HS-27A (cell line): ENCODE data around the gene ASF1A.
A peak's percentile ranks its signal among the peaks of the same experiment; 100 is the strongest.
"Not testable (repeated sequence)": the region's sequence is repeated elsewhere in the genome, so short reads cannot be mapped to it uniquely, and the experiment has no call there.

Source experiments
- DNase-seq: peaks from one replicate; pipeline ENCODE4 v3.0.0-alpha.2; 2012; ENCODE audit warnings: low read depth, missing footprints

Gene ASF1A

DNA sequence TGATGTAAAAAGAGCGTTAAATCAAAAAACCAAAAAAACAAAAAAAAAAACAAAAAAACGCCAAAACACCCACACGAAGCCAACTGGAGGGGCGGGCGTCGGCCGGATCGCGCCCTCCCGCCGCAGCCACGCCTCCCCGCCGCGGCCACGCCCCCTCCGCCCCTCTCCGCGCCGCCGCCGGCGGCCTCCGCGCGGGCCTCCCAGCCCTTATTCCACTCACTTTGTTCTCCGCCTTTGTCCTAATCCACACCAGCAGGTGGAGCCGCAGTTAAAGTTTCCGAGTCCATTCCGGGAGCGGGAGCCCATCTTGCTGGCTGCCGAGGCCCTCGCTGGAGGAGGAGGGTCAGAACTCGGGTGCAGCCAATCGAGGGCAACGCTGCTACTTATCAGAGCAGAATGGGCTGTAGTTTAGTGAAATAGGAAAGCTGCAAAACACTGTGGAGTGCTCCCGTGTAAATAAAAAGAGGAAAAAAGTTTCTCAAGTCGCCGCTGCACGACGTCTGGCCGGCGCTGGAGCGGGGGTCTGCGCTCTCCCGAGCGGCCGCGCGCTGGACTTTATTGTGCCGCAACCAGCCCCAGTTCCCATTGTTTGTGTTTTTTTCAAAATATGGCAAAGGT is at the start of gene ASF1A:
Gene ASF1A, plus strand, starts transcription at position 346 of the 618 bp plus-strand sequence. Its CDS starts 262 bp downstream, at position 608.
- peak; percentile 99 for DNase-seq

- no peak for DNase-seq
Measured at GRCh38 chr6:118844915-118845314, 49.0 kb upstream of the ASF1A start.

GRCh38 chr6:118853408-118853807 is 40.5 kb upstream of the ASF1A start:
- no peak for DNase-seq

GRCh38 chr6:118856301-118856700 is 37.7 kb upstream of the ASF1A start:
- no peak for DNase-seq

- DNase-seq: no peak
Measured at GRCh38 chr6:118859517-118860064, 34.4 kb upstream of the ASF1A start.

- no peak for DNase-seq
Measured at GRCh38 chr6:118860363-118860762, 33.6 kb upstream of the ASF1A start.

DNA sequence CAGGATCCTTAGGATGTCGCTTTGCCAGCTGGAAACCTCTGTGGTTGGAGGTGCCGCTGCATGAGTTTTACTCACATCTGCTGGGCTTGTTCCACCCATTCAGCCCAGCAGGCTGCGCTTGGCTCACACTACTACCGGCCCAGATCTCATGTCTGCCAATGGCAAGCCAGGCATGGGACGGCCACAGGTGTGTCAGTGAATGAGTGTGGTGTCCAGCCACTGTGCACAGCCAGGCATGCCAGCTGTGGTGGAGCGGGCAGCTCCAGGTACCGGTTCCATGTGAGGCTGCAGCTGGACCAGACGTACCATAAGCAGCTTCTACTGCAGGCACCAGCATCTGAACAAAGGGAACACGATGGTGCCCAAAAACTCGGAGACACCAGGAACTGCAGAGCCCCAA is 33.1 kb upstream of the ASF1A start:
- DNase-seq: no peak

GRCh38 chr6:118862443-118862842 is 31.5 kb upstream of the ASF1A start:
- DNase-seq: no peak

GRCh38 chr6:118864341-118865099 is 29.4 kb upstream of the ASF1A start:
- DNase-seq: no peak

DNA sequence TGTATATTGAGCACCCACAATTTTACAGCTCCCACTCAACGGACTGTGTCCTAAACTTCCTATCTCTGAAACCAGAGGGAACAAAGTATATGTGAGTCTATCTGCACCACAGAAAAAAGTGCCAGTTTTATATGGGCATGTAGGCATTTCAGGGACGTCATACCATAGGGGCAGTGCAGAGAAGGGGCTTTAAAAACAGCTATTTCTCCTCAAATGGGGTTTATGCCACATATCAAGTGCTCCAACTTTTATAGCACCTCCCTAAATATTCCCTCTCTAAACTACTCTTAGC is 28.9 kb upstream of the ASF1A start:
- no peak for DNase-seq

DNA sequence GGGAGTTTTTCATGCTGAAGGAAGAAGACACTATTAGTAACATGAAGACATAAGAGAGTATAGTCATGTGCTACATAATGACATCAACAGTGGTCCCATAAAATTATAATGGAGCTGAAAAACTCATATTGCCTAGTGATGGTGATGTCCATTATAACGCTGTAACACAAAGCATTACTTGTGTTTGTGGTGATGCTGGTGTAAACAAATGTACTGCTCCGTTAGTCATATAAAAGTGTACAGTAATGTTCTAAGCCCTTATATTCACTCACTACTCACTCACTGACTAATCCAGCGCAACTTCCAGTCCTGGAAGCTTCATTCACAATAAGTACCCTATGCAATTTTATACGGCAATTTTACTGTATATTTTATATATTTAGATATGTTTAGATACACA is 26.8 kb upstream of the ASF1A start:
- no peak for DNase-seq

- not testable (repeated sequence) for DNase-seq
Measured at GRCh38 chr6:118868901-118869300, 25.1 kb upstream of the ASF1A start.

GRCh38 chr6:118869350-118869749 is 24.6 kb upstream of the ASF1A start:
- no peak for DNase-seq

DNA sequence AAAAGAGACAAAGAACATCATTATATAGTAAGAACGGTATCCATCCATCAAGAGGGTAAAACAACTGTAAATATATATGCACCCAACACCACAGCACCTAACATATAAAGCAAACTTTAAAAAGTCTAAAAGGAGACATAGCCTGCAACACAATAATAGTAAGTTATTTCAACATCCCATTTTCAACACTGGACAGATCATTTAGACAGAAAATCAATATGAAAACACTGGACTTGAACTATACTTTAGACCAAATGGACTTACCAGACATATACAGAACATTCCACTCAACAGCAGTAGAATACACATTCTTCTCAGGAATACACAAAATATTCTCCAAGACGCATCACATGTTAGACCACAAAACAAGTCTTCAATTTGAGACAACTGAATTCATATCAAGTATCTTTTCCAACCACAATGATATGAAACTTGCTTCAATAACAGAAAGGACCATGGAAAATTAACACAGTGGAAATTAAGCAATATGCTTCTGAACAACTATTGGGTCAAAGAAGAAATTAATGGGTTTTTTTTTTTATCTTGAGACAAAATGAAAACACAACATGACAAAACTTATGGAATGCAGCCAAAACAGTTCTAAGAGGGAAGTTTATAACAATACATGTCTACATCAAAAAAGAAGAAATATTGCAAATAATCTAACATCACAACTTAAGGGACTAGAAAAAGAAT is 23.9 kb upstream of the ASF1A start:
- no peak for DNase-seq

DNA sequence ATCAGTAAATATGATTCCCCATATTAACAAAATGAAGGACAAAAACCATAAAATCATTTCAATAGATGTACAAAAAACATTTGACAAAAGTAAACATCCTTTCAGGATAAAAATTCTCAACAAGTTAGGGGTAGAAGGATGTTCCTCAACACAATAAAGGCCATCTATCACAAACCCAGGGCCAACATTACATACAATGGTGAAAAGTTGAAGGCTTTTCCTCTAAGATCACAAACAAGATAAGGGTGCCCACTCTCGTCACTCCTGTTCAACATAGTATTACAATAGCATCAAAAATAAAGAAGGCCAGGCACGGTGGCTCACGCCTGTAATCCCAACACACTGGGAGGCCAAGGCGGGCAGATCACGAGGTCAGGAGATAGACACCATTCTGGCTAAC is 22.6 kb upstream of the ASF1A start:
- no peak for DNase-seq

DNA sequence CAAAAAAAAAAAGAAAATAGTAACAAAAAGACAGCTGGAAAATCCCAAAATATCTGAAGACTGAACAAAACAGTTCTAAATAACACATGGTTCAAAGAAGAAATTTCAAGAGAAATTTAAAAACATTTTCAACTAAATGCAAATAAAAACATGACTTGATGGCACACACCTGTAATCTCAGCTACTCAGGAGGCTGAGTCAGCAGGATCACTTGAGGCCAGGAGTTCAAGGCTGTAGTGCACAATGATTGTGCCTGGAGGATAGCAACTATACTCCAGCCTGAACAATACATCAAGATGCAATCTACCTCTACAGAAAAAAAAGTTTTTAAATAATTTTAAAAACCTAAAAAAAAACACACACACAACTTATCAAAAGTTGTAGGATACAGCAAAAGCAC is 21.6 kb upstream of the ASF1A start:
- no peak for DNase-seq

DNA sequence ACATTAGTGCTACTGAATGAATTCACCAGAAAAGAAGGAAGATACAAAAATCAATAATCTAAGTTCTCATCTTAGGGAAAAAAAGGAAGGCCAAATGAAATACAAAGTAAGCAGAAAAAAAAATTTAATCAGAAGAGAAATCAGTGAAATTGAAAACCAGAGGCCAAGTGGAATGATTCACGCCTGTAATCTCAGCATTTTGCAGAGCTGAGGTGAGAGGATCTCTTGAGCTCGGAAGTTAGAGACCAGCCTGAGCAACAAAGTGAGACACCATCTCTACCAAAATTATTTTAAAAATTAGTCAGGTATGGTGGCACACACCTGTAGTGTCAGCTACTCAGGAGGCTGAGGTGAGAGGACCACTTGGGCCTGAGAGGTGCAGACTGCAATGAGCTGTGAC is 21.2 kb upstream of the ASF1A start:
- no peak for DNase-seq

DNA sequence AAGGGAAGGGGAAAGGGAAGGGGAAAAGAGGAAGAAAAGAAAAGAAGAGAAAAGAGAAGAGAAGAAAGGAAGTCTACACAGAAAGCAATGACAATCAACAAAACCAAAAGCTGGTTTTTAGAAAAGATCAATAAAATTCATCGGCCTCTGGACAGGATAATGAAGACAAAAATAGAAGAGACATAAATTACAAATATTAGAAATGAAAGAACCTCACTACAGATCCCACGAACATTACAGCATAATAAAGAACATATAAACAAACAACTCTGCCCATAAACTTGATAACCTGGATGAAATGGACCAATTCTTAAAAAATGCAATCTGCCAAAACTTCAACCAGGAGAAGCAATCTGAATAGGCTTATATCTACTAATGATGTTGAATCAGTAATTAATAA is 20.7 kb upstream of the ASF1A start:
- DNase-seq: no peak

- DNase-seq: no peak
Measured at GRCh38 chr6:118875672-118876071, 18.3 kb upstream of the ASF1A start.

GRCh38 chr6:118876198-118876597 is 17.8 kb upstream of the ASF1A start:
- DNase-seq: peak; percentile 52

DNA sequence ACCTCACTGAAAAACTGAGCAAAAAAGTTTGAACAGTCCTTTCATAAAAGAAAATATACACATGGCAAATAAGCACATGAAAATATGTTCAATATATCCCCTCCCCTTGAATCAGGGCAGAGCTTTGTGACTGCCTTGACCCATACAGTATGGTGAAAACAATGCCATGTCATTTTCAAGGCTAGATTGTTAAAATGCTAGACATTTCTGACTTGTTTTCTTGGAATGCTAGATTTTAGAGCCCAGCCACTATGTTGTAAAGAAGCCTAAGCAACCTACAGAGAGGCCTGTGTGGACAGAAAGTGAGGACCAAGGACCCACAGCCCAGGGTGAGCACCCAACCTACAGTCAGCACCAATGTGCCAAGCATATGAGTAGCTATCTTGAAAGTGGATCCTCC is 17.1 kb upstream of the ASF1A start:
- DNase-seq: peak; percentile 62

GRCh38 chr6:118877806-118878205 is 16.1 kb upstream of the ASF1A start:
- no peak for DNase-seq
